Activated CD8-positive, alpha-beta memory T cell treated with anti-CD3 and anti-CD28 coated beads, Interleukin-2, amount 50 U/mL, for 1 hour (primary cell): ENCODE data around the gene ALDH9A1.

Source experiments
- DNase-seq: peaks from one replicate; pipeline ENCODE4 v3.0.0-alpha.2; 2020; ENCODE audit errors: extremely low read depth

Gene ALDH9A1

DNA sequence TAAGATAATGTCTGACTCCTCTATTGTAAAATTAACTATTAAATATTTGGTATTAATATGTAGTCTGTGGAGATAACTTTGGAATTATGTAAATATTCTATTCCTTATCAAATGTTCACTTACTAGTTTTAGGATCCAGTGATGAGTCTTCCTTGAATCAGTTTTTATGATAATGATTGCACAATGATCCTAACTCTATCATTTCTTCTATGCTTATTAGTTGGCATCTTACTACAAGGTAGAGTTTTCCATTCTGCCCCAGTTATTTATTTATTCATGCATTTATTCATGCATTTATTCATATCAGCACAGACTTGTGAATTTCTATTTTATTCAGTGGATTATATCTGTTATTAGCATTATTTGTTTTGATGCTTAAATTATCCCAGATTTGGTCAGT is 74.7 kb downstream of the ALDH9A1 start:
- DNase-seq = no peak

DNA sequence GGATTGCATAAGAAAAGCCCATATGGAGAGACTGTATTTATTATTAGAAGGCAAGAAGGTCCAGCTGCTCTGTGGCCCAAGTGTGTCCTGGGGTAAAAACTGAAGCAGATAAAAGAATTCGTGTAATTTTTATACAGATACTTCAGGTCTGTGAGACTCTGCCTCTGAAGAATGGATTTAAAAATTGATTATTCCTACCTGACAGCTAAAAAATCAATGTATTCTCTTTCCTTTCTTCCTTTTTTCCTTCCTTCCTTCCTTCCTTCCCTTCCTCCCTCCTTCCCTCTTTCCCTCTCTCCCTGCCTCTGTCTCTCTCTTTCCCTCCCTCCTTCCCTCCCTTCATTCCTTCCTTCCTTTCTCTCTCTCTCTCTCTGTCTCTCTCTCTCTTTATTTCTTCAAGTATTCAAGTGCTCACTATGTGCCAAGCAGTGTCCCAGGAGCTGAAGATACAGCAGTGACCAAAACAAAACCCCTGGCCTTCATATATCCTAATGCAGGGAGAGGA is 78.7 kb downstream of the ALDH9A1 start:
- no peak for DNase-seq

DNA sequence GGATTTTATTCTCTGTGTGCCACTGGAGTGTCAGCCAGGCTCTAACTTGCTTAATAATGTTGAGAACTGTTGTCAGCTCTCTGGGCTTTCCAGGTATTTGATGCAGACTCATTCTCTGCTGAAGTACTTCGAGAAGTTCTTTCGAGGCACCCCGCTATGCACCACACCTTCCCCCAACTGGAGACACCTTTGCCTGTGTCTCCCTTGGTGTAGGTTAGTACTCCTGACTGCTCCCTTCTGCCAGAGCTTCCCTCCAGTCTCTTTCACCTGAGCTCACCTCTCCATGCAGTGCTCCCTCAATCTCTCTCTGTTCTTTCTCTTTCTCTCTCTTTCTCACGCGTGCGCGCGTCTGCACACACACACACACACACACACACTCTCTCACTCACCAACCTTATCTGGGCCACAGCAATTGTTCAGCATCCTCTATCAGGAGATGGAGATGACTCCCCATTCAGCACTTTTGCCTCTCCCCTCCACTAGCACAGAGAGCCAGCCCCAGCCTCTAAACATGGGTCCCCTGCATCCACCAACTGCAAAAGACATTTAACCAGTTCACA is 81.3 kb downstream of the ALDH9A1 start:
- DNase-seq = no peak

DNA sequence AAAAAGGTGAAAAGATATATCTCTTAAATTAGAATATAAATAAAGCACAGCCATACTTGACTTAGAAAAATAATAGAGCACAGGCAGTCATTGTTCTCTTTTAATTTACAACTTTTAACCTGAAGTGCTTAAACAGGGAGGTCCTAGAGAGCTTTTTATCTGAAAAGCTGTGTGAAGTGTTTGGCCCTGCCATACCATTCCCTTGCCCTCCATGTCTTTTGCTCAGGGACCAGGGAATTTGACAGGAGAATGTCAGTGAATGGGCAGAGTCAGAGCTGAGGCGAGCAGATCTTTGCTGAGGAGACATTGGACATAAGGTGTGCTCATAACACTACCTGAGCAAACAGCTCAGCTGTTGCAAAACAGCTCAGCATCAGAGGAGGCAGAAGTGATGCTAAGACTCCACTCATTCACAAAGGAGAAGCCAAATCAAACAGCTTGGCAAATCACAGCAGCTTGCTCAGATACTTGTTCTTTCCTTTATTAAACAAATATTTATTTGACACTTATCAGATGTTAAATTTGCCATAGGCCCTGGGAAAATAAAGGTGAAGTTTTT is 82.2 kb downstream of the ALDH9A1 start:
- no peak for DNase-seq
